H1 (cell line): ENCODE measurements around the gene GALNT11. TPM values are rescaled to one million over a fixed set of nuclear protein-coding genes. Genes with fewer than 3 reads are reported as not detected.

Experiments used
- CTCF ChIA-PET: fragments of 300-600 bp; sonication (Branson Sonifier 250); formaldehyde crosslinking; loops from one replicate; lab custom pipeline; 2021; ENCODE audit not compliant: partially characterized antibody; lab: Charles Lee
- POLR2A ChIA-PET: fragments of 300-600 bp; sonication (Branson Sonifier 250); formaldehyde crosslinking; loops from one replicate; lab custom pipeline; 2021; ENCODE audit warnings: inconsistent platforms; ENCODE audit not compliant: partially characterized antibody; lab: Charles Lee
- DNase-seq, 2 experiments: peaks; one replicate each; pipeline versions ENCODE4 v3.0.0 to v3.0.0-alpha.2; 2010 to 2022; ENCODE audit warnings: low spot score in 2 of 2, low read depth in 1 of 2, mixed read lengths in 1 of 2
- FAIRE-seq: peaks from 2 replicates; lab custom pipeline; 2011; peaks lifted over from hg19 to GRCh38; lab: Jason Lieb, UNC
- H2AFZ ChIP-seq: 2 replicates; pipeline ENCODE4 v1.8.1; 2012; ENCODE audit warnings: low read length, inconsistent platforms
- H2AK5ac ChIP-seq: 2 replicates; pipeline ENCODE4 v1.6.1; 2013; ENCODE audit warnings: low read depth, low read length
- H2BK120ac ChIP-seq: replicated peaks from 2 replicates; pipeline ENCODE3; 2013; ENCODE audit warnings: low read depth, low read length, inconsistent platforms
- H2BK12ac ChIP-seq: 2 replicates; pipeline ENCODE4 v1.6.1; 2013; ENCODE audit warnings: low read depth, low read length
- H2BK15ac ChIP-seq: 2 replicates; pipeline ENCODE4 v1.6.1; 2013; ENCODE audit warnings: low read length
- H2BK20ac ChIP-seq: 2 replicates; pipeline ENCODE4 v1.6.1; 2013; ENCODE audit warnings: low read length
- H2BK5ac ChIP-seq: 2 replicates; pipeline ENCODE4 v1.6.1; 2013; ENCODE audit warnings: low read depth, low read length
- H3K14ac ChIP-seq: 2 replicates; pipeline ENCODE4 v1.6.1; 2013; ENCODE audit warnings: inconsistent platforms; ENCODE audit not compliant: insufficient read length
- H3K18ac ChIP-seq: 2 replicates; pipeline ENCODE4 v1.6.1; 2013; ENCODE audit warnings: low read length; ENCODE audit errors: extremely low read depth
- H3K23ac ChIP-seq: 2 replicates; pipeline ENCODE4 v1.6.1; 2013; ENCODE audit warnings: inconsistent platforms; ENCODE audit not compliant: insufficient read length
- H3K23me2 ChIP-seq: 2 replicates; pipeline ENCODE4 v1.6.1; 2013; ENCODE audit warnings: low read depth, low read length
- H3K27ac ChIP-seq: 2 replicates; pipeline ENCODE4 v1.6.1; 2011; ENCODE audit warnings: low read depth, low read length, inconsistent platforms
- H3K27me3 ChIP-seq, 4 experiments: replicated peaks in 1 of 4; 1 replicate in 1 of 4; 2 replicates in 3 of 4; pipeline versions ENCODE4 v1.6.1 to v1.8.1; 2011 to 2013; ENCODE audit warnings: low read length in 3 of 4, mild to moderate bottlenecking in 3 of 4, inconsistent platforms in 2 of 4, mixed read lengths in 2 of 4, moderate library complexity in 1 of 4; ENCODE audit not compliant: control insufficient read depth in 3 of 4, insufficient read depth in 3 of 4; ENCODE audit errors: extremely low read depth in 1 of 4
- H3K36me3 ChIP-seq, 4 experiments: 2 replicates each; pipeline versions ENCODE4 v1.6.1 to v1.8.1; 2011 to 2013; ENCODE audit warnings: mild to moderate bottlenecking in 4 of 4, low read length in 3 of 4, moderate library complexity in 2 of 4, control low read depth in 1 of 4, inconsistent platforms in 1 of 4; ENCODE audit not compliant: insufficient read depth in 4 of 4, control insufficient read depth in 2 of 4
- H3K4ac ChIP-seq: replicated peaks from 2 replicates; pipeline ENCODE3; 2013; ENCODE audit warnings: low read length, low read depth, mixed read lengths, inconsistent platforms; ENCODE audit not compliant: insufficient read length
- H3K4me1 ChIP-seq, 4 experiments: replicated peaks in 1 of 4; 1 replicate in 1 of 4; 2 replicates in 3 of 4; pipeline versions ENCODE4 v1.6.1 to v1.8.1; 2011 to 2013; ENCODE audit warnings: low read length in 3 of 4, inconsistent platforms in 2 of 4, mixed read lengths in 1 of 4; ENCODE audit not compliant: insufficient read depth in 4 of 4, control insufficient read depth in 3 of 4
- H3K4me2 ChIP-seq, 2 experiments: 2 replicates each; pipeline versions ENCODE4 v1.6.1 to v1.8.1; 2011 to 2013; ENCODE audit warnings: low read depth in 2 of 2, low read length in 2 of 2, control low read depth in 1 of 2, inconsistent platforms in 1 of 2, mild to moderate bottlenecking in 1 of 2; ENCODE audit not compliant: insufficient read depth in 1 of 2
- H3K4me3 ChIP-seq, 4 experiments: fragments of 200-600, 300-600 bp in 1 of 4; sonication (generic), shearing (Covaris generic), sonication (Bioruptor Twin) in 1 of 4; 2 replicates each; pipeline versions ENCODE4 v1.5.1 to v1.8.1; 2011 to 2016; ENCODE audit warnings: low read length in 4 of 4, low read depth in 3 of 4, control low read depth in 2 of 4, inconsistent platforms in 2 of 4, mild to moderate bottlenecking in 2 of 4, mixed read lengths in 1 of 4, moderate library complexity in 1 of 4; ENCODE audit not compliant: insufficient read depth in 2 of 4; ENCODE audit errors: extremely low read depth in 1 of 4
- H3K56ac ChIP-seq: replicated peaks from 2 replicates; pipeline ENCODE3; 2013; ENCODE audit warnings: low read depth, mild to moderate bottlenecking, mixed read lengths, low read length, inconsistent platforms; ENCODE audit not compliant: insufficient read length
- H3K79me1 ChIP-seq: 2 replicates; pipeline ENCODE4 v1.6.1; 2013; ENCODE audit warnings: low read depth, low read length, control low read depth
- H3K79me2 ChIP-seq, 2 experiments: 2 replicates each; pipeline versions ENCODE4 v1.6.1 to v1.8.1; 2012 to 2013; ENCODE audit warnings: low read length in 2 of 2, mild to moderate bottlenecking in 2 of 2, inconsistent platforms in 1 of 2; ENCODE audit not compliant: insufficient read depth in 2 of 2, control insufficient read depth in 1 of 2
- H3K9ac ChIP-seq, 4 experiments: replicated peaks in 1 of 4; 1 replicate in 1 of 4; 2 replicates in 3 of 4; pipeline versions ENCODE4 v1.6.1 to v1.8.1; 2011 to 2013; ENCODE audit warnings: low read depth in 3 of 4, low read length in 3 of 4, control low read depth in 2 of 4, mild to moderate bottlenecking in 2 of 4, moderate library complexity in 2 of 4, inconsistent platforms in 1 of 4; ENCODE audit errors: extremely low read depth in 1 of 4
- H3K9me3 ChIP-seq, 2 experiments: 2 replicates each; pipeline versions ENCODE4 v1.6.1 to v1.8.1; 2012 to 2013; ENCODE audit warnings: mild to moderate bottlenecking in 2 of 2, moderate library complexity in 2 of 2, control low read depth in 1 of 2, inconsistent platforms in 1 of 2, low read depth in 1 of 2, low read length in 1 of 2, mixed read lengths in 1 of 2; ENCODE audit not compliant: insufficient read depth in 2 of 2
- H4K20me1 ChIP-seq, 2 experiments: replicated peaks in 1 of 2; 2 replicates each; pipeline versions ENCODE3 to v1.8.1; 2011 to 2013; ENCODE audit warnings: inconsistent platforms in 2 of 2, low read length in 2 of 2, mild to moderate bottlenecking in 1 of 2; ENCODE audit not compliant: insufficient read depth in 2 of 2, control insufficient read depth in 1 of 2
- H4K5ac ChIP-seq: 2 replicates; pipeline ENCODE4 v1.6.1; 2013; ENCODE audit warnings: low read length, low read depth, mixed read lengths, inconsistent platforms; ENCODE audit not compliant: insufficient read length
- H4K8ac ChIP-seq: 2 replicates; pipeline ENCODE4 v1.8.0; 2013; ENCODE audit warnings: mild to moderate bottlenecking, moderate library complexity, low read length, inconsistent platforms; ENCODE audit not compliant: insufficient read depth; ENCODE audit errors: extremely low read depth
- H4K91ac ChIP-seq: replicated peaks from 2 replicates; pipeline ENCODE3; 2013; ENCODE audit warnings: low read length, mixed read lengths, inconsistent platforms; ENCODE audit not compliant: insufficient read length
- ASH2L ChIP-seq: fragments of 200-600, 300-600 bp; sonication (generic); IDR thresholded peaks from one replicate; pipeline ENCODE4 v1.7.1; 2017; ENCODE audit warnings: low read length
- CHD1 ChIP-seq: IDR thresholded peaks from 2 replicates; pipeline ENCODE4 v1.6.1; 2012; ENCODE audit warnings: low read depth, low read length, improper control_type of control experiment
- EGR1 ChIP-seq: IDR thresholded peaks from 2 replicates; pipeline ENCODE4 v1.6.1; 2011; ENCODE audit warnings: low read depth, low read length, borderline replicate concordance
- HDAC6 ChIP-seq: IDR thresholded peaks from one replicate; pipeline ENCODE4 v1.7.1; 2012; ENCODE audit warnings: low read depth, mild to moderate bottlenecking, inconsistent platforms, low read length, moderate library complexity
- JUND ChIP-seq: IDR thresholded peaks from 2 replicates; pipeline ENCODE4 v1.6.1; 2011; ENCODE audit warnings: mild to moderate bottlenecking, improper control_type of control experiment, low read length
- NANOG ChIP-seq: IDR thresholded peaks from 2 replicates; pipeline ENCODE4 v1.6.1; 2011; ENCODE audit warnings: low read length, low read depth, mild to moderate bottlenecking, inconsistent platforms; ENCODE audit not compliant: insufficient read depth, poor library complexity, severe bottlenecking
- POLR2AphosphoS5 ChIP-seq: IDR thresholded peaks from 2 replicates; pipeline ENCODE4 v1.6.1; 2011; ENCODE audit warnings: low read depth, low read length
- RAD21 ChIP-seq, 2 experiments: IDR thresholded peaks in 1 of 2; conservative IDR thresholded peaks in 1 of 2; 2 replicates each; pipeline ENCODE4 v1.6.1; 2011; ENCODE audit warnings: low read depth in 2 of 2, low read length in 2 of 2, improper control_type of control experiment in 1 of 2, inconsistent platforms in 1 of 2, mild to moderate bottlenecking in 1 of 2, moderate library complexity in 1 of 2
- RNF2 ChIP-seq: fragments of 200-900, 300-1000 bp; sonication (generic); IDR thresholded peaks from 2 replicates; pipeline ENCODE4 v1.7.1; 2016; ENCODE audit warnings: borderline replicate concordance, low read depth, mild to moderate bottlenecking, antibody characterized with exemption, low read length; ENCODE audit not compliant: poor library complexity, severe bottlenecking; ENCODE audit errors: missing control alignments
- SP4 ChIP-seq: IDR thresholded peaks from 2 replicates; pipeline ENCODE4 v1.6.1; 2012; ENCODE audit warnings: low read length, inconsistent platforms
- SRF ChIP-seq: IDR thresholded peaks from 2 replicates; pipeline ENCODE4 v1.6.1; 2011; ENCODE audit warnings: mild to moderate bottlenecking, low read depth, low read length, moderate library complexity
- WGBS, 2 experiments: shearing (Covaris generic) in 1 of 2; methylation state at CpG; one replicate each; pipeline versions ENCODE4 v1.1.6 to v1.1.7; 2013 to 2015; ENCODE audit warnings: low lambda C conversion rate in 2 of 2, mixed read lengths in 2 of 2, inconsistent platforms in 1 of 2, low coverage in 1 of 2, missing lambda C conversion rate in 1 of 2; ENCODE audit not compliant: insufficient replicate concordance in 2 of 2, insufficient coverage in 1 of 2, insufficient read length in 1 of 2; ENCODE audit errors: extremely low coverage in 1 of 2, missing lambda C conversion rate in 1 of 2; 5-methylcytosine and 5-hydroxymethylcytosine counted together
- polyA plus RNA-seq, 7 experiments: library from polyadenylated mRNA; depleted of rRNA in 3 of 7; stranded (reverse) in 5 of 7; unstranded in 2 of 7; fragments of >200 nt in 5 of 7; fragments of 200-250 nt in 2 of 7; gene quantifications; 1 replicate in 5 of 7; 2 replicates in 1 of 7; 4 replicates in 1 of 7; pipeline versions ENCODE4 v1.2.1 to v1.2.3, GENCODE V29; 2011 to 2013; ENCODE audit warnings: missing spikeins in 2 of 7, mixed read lengths in 2 of 7
- total RNA-seq: library from RNA; stranded (reverse); fragmentation: NEBNext Ultra II Directional; extraction: Animal tissue kit (Norgen Biotek cat#: 25700); gene quantifications from 2 replicates; pipeline ENCODE4 v1.2.1, GENCODE V29; 2021
- TF ChIP-seq, protein P1 (sequence below): IDR thresholded peaks from 2 replicates; pipeline ENCODE4 v1.6.1; 2011; ENCODE audit warnings: low read length, improper control_type of control experiment

GALNT11 gene
- total and polyA plus RNA-seq, 2 of the 8 experiments (the other 6 are each of a cell fraction or from before 2014, with no cell fraction given), result 20.5 to 23.2 TPM

DNA sequence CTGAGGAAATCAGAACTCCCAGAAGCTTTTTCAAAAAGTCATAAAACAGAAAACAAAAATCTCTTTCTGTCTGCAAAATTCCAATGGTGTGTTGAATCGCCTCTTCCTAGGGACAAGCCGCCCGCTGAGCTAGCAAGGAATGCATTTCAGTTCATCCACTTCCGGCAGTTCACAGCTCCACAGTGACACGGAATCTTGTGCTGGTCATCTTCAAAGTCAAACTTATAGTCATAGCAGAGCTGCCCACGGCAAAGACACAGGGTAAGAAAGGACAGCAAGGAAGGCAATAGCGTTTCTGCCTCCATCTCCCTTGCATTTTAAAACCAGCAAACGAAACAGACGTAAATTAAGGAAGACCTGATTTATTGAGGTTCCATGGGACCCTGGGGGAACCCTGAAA, 111.2 kb downstream of the GALNT11 start:
- H4K5ac ChIP-seq, result no peak overlapping the region
- no peak overlapping the region for H2BK20ac ChIP-seq
- no peaks in the 10 kb centered on the region for H3K4me1 ChIP-seq
- H3K14ac ChIP-seq, result no peak overlapping the region
- peaks cover 2 to 3% of the 10 kb centered on the region in 2 experiments for H4K20me1 ChIP-seq
- CTCF ChIA-PET, result interaction anchor here (1.0 to 2.6 kb wide), 4 partner anchors 10 to 60 kb away, joined by 3 to 7 read pairs (median 4); no protein-coding TSS in a partner anchor
- H2BK5ac ChIP-seq, result 0 out of 2 replicates have a peak overlapping the region, but pooled peaks have one; percentile 12
- TF ChIP-seq POLR2AphosphoS5, result no peak
- no peak for TF ChIP-seq CHD1
- no peak for TF ChIP-seq EGR1
- no peak for TF ChIP-seq NANOG
- TF ChIP-seq SP4, result no peak
- no peak for TF ChIP-seq RNF2
- TF ChIP-seq RAD21 (IDR thresholded peaks at IDR 0.05 in 1 of 2, conservative IDR thresholded peaks at IDR 0.05 in 1 of 2; ENCODE audit: low read depth in 2 of 2, low read length in 2 of 2), result no peak
- TF ChIP-seq SRF, result no peak
- no peak for TF ChIP-seq JUND
- TF ChIP-seq ASH2L, result no peak
- no peak for TF ChIP-seq HDAC6
- TF ChIP-seq, protein P1, sequence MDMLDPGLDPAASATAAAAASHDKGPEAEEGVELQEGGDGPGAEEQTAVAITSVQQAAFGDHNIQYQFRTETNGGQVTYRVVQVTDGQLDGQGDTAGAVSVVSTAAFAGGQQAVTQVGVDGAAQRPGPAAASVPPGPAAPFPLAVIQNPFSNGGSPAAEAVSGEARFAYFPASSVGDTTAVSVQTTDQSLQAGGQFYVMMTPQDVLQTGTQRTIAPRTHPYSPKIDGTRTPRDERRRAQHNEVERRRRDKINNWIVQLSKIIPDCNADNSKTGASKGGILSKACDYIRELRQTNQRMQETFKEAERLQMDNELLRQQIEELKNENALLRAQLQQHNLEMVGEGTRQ, result no peak
- TF ChIP-seq, all 59 proteins: peak for 0
- no peak overlapping the region for H3K27ac ChIP-seq
- H3K9ac ChIP-seq, result 0 out of 7 replicates have a peak overlapping the region, but pooled peaks of 1 of the 4 experiments have one; percentile 37
- H2BK15ac ChIP-seq, result no peak overlapping the region
- H3K4me2 ChIP-seq, result no peak overlapping the region
- H2AK5ac ChIP-seq, result no peak overlapping the region
- no peak overlapping the region for H3K4me3 ChIP-seq
- H2BK120ac ChIP-seq, result no peak overlapping the region
- 88% methylated on average over 9 of the region's 9 CpGs; no CpG with 5 or more reads in 1 of the 2 experiments for WGBS, 2 experiments
- no peak overlapping the region for H3K4ac ChIP-seq
- H3K36me3 ChIP-seq, result peaks cover 3 to 24% (median 21%) of the 10 kb centered on the region in 4 experiments; a peak in 7 of 8 replicates
- H4K91ac ChIP-seq, result no peak overlapping the region
- POLR2A ChIA-PET, result interaction anchor here (1.6 kb wide), 1 partner anchor 9 kb away, joined by 3 read pairs; no protein-coding TSS in a partner anchor
- FAIRE-seq, result no peak
- no peak overlapping the region for H3K23ac ChIP-seq
- no peak overlapping the region for H2BK12ac ChIP-seq
- no peaks in the 10 kb centered on the region for H3K79me2 ChIP-seq
- no peak overlapping the region for H4K8ac ChIP-seq
- no peak for DNase-seq
- no peaks in the 10 kb centered on the region for H3K27me3 ChIP-seq
- no peaks in the 10 kb centered on the region for H3K9me3 ChIP-seq
- H3K23me2 ChIP-seq, result no peaks in the 10 kb centered on the region
- H3K18ac ChIP-seq, result no peak overlapping the region
- H2AFZ ChIP-seq, result no peak overlapping the region
- no peak overlapping the region for H3K56ac ChIP-seq
- H3K79me1 ChIP-seq, result no peaks in the 10 kb centered on the region; the same call in 1 of the 2 replicates
